HG02884 (cell line): ENCODE data around the gene SBK3.
"Not testable (repeated sequence)": the region's sequence is repeated elsewhere in the genome, so short reads cannot be mapped to it uniquely, and the experiment has no call there.

Experiments
- ATAC-seq: cut with Tn5 transposase; IDR thresholded peaks from one replicate; pipeline ENCODE4 v1.9.1; 2021; ENCODE audit warnings: mild to moderate bottlenecking, moderate library complexity; ENCODE audit not compliant: unreplicated experiment

SBK3 gene, protein sequence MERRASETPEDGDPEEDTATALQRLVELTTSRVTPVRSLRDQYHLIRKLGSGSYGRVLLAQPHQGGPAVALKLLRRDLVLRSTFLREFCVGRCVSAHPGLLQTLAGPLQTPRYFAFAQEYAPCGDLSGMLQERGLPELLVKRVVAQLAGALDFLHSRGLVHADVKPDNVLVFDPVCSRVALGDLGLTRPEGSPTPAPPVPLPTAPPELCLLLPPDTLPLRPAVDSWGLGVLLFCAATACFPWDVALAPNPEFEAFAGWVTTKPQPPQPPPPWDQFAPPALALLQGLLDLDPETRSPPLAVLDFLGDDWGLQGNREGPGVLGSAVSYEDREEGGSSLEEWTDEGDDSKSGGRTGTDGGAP

GRCh38 chr19:55545443-55545842, at the start of gene SBK3:
Gene SBK3, minus strand, starts transcription at chr19:55545543. Its CDS starts 0 bp downstream, at chr19:55545543.
- no peak for ATAC-seq

DNA sequence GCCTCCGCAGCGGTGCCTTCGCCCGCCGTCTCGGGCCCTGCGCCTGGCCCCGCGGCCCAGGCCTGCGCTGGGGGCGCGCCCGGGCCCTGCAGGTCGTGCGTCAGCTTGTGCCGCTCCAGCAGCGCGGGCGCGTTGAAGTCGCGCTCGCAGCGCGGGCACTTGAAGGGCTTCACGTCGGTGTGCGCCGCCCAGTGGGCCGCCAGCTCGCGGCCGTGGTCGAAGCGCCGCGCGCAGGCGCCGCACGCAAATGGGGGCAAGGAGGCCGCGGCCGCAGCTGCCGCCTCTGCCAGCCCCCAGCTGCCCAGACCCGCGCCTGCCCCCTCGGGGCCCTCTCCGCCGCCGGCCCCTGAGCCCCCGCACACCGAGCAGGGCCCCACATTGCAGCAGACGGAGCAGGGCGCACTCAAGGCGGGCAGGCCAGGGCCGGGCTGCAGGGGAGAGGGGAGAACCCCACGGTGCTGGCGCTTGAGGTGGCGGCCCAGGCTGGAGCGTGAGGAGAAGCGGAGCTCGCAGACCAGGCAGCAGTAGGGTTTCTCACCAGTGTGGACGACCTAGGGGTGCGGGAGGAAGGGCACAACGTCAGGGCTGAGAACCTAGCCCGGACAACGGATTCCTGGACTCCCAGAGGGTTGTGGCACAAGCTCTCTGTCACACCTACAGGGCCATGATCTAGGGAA, 47.9 kb upstream of the SBK3 start:
- no peak for ATAC-seq

DNA sequence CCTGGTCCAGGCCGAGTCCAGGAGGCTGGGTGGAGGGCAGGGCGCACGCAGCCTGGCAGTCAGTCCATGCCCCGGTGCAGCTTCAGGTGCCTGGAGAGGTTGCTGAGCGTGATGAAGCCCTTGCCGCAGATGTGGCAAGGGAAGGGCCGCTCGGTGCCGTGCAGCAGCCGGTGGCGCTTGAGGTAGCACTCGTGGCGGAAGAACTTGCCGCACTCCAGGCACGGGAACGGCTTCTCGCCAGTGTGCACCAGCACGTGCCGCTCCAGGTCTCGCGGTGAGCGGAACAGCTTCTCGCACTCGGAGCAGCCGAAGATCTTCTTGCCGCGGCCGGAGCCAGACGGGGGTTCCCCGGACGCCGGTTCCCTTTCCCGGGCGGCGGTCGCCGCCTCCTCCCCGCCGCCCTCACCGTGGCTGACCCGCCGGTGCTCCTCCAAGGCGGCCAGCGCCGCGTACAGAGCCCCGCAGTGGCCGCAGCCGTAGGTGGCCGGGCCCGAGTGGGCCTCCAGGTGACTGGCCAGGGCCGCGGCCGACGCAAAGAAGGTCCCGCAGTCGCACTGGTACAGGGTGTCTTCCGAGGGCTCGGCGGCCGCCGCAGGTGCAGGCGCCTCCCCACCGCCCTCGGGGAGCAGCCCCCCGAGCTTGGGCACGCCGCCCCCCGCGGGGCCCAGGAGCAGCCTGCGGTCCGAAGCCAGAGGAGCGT, 47.2 kb upstream of the SBK3 start:
- ATAC-seq, result no peak

DNA sequence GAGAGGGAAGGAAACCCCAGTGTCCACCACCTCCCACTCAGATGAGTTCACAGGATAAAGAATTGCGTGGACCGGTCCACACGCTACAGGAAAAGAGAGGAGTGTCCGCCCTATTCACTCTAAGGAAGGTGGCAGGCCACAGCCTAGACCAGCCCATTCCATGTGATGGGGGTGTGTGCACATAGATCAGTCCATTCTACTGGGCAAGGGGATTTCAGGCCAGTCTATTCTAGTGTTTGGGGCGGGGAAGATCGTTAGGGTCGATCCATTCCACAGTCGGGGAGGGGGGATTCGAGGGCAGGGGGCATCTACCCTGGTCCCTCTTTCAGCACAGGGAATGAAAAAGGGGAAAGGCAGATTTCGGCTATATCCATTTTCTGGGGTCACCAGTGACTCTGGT, 46.2 kb upstream of the SBK3 start:
- no peak for ATAC-seq

DNA sequence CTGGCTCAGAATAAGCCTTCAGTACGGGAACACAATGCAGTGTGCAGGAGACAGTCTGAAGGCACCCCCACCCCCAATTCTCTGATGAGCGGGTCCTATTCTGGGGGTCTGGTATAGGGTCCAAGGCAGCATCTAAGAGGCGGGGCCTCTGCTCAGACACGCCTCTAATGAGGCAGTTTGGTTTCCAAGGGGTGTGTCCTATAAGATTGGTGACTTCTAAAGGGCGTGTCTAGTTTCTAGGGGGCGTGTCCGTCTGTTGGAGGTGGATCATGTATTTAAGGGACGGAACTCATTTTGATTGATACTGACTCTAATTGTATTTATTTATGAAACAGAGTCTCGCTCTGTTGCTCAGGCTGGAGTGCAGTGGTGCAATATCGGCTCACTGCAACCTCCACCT, 45.3 kb upstream of the SBK3 start:
- ATAC-seq, result no peak

DNA sequence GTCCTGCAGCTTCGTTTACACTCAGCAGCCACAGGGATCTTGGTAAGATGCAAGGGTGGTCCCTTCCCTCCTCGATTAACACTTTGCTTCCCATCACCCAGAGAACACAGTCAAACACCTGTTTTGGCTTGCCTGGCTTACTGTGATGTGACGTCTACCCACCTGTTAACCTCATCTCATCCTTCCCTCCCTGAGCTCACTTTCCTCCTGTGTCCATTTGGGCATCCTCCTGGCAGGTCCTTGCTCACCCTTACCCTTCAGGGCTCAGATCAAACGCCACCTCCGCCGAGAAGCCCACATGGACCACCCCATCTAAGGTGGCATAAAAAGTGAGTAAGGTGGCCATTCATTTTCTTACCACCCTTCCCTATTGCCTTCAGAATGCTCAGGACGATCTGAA, 44.8 kb upstream of the SBK3 start:
- ATAC-seq, result no peak

DNA sequence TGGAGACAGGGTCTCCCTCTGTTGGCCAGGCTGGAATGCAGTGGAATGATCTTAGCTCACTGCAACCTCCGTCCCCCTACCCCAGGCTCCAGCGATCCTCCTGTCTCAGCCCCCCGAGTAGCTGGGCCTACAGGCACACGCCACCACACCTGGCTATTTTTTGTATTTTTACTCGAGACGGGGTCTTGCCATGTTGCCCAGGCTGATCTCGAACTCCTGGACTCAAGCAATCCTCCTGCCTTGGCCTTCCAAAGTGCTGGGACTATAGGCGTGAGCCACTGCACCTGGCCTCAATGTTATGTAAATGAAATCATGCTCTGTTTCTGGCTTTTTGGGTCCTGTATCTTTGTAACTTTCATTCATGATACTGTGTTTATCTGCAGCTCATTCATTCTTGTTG, 43.4 kb upstream of the SBK3 start:
- no peak for ATAC-seq

GRCh38 chr19:55586976-55587668, 41.8 kb upstream of the SBK3 start:
- ATAC-seq, result peak; percentile 72

DNA sequence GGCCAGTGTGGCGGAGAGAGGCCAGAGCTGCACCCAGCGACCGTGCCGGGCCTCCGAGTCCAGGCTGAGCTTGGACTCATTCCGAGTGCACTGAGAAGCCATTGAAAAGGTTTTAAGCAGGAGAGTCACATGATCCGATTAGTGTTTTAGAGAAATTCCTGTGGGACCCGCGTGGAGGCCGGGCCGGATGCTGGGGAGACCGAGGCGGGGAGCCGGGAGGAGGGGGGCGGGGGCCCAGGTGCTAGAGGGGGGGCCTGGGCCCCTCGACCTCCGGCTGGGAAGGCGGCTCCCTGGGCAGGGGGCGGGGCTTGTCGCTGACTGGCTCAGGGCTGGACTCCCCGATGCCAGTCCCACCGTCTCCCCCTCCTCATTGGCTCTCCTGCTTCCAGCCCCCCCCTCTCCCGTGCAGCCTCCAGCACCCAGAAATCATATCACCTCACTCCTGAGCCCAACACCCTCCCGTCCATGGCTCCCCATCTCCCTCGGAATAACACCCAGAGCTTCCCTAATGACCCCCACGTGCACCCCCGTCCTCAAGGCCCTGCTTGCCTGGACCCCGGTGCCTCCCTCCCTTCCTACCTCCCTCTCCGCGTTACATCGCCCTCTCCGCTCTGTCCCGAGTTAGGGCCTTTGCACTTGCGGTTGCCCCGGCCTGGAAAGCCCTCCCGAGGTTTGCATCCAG, 40.5 kb upstream of the SBK3 start:
- no peak for ATAC-seq

- ATAC-seq, result no peak
Observed at GRCh38 chr19:55584871-55585270, 39.5 kb upstream of the SBK3 start.

GRCh38 chr19:55583897-55584296, 38.6 kb upstream of the SBK3 start:
- ATAC-seq, result not testable (repeated sequence)

DNA sequence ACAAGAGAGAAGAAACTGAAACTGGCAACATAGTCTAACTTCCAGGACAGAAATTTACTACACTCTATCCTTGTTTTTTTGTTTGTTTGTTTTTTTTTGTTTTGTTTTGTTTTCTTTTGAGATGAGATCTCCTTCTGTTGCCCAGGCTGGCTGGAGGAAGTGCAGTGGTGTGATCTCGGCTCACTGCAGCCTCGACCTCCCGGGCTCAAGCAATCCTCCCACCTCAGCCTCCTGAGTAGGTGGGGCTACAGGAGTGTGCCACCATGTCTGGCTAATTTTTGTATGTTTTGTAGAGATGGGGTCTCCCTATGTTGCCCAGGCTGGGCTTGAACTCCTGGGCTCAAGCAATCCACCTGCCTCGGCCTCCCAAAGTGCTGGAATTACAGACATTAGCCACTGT, 36.9 kb upstream of the SBK3 start:
- ATAC-seq, result not testable (repeated sequence)

DNA sequence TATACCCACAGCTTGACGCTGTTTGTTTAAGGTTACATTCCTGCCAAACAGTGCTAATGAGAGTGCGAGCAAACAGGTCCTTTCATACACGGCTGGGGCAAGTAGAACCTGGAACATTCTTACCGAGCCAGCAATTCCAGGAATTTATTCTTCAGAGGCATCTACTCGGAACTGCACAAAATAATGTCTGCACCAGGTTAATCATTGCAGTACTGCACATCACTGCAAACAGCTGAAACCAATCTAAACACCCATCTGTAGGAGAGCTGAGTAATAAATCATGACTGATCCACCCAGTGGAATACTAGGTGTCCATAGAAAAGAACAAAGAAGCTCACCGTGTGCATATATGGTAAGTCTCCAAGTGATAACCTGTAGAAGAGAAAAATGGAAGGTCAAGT, 36.5 kb upstream of the SBK3 start:
- no peak for ATAC-seq

DNA sequence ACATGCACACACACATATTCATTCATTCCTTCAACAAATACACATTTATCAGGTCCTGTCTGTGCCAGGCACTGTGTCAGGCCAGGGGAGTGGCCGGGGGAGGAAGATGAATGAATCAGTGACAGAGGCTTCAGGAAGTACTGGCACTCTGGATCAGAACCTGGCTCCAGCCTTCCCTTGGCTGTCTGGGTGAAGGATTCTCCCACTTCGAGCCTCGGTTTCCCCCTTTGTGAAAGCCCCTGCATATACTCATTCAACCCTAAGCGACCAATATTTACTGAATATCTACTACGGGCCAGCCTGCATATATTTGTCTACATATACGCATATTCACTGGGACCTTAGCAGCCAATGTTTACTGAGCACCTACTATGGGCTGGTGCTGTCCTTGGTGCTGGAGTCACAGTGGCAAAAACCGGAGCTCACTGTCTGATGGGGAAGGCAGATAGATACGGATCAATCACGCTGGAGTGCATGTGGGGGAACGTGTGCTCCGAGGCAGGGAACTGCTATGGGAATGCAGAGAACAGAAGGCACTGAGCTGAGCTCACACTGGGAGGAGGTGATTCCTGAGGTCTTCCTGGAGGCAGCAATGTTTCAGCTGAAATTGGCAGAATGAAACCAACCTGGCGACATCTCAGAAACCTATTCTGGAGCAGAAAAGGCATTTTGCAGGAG, 35.9 kb upstream of the SBK3 start:
- no peak for ATAC-seq

DNA sequence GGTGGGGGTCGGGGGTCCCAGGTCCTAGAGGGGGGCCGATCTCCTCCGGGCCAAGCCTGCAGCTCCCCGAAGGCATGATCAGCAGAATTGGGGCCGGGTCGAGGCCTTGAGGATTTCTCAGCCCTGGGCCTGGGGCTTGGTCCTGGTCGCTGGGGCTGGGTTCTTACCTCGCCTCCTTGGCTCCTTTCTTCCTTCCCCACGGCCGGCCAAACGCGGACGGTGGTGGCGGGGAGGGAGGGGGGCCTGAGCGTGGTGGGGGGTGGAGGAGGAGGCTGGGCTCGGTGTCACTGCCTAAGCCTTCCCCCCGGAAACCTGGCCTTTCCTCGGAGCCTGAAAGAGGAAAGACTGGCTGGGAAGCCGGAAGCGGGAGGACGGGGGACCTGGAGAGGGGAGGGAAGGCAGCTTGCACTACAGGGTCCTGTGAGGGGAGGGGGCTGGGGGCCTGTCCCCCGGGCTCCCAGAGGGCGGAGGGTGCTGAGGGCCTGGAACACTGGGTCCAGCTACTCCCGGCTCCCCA, 35.3 kb upstream of the SBK3 start, which contains the start of gene ZNF579:
ZNF579 (minus strand) TSS at position 221 of the 517 bp plus-strand sequence. CDS start 1,209 bp downstream, outside the sequence.
- ATAC-seq, result no peak

DNA sequence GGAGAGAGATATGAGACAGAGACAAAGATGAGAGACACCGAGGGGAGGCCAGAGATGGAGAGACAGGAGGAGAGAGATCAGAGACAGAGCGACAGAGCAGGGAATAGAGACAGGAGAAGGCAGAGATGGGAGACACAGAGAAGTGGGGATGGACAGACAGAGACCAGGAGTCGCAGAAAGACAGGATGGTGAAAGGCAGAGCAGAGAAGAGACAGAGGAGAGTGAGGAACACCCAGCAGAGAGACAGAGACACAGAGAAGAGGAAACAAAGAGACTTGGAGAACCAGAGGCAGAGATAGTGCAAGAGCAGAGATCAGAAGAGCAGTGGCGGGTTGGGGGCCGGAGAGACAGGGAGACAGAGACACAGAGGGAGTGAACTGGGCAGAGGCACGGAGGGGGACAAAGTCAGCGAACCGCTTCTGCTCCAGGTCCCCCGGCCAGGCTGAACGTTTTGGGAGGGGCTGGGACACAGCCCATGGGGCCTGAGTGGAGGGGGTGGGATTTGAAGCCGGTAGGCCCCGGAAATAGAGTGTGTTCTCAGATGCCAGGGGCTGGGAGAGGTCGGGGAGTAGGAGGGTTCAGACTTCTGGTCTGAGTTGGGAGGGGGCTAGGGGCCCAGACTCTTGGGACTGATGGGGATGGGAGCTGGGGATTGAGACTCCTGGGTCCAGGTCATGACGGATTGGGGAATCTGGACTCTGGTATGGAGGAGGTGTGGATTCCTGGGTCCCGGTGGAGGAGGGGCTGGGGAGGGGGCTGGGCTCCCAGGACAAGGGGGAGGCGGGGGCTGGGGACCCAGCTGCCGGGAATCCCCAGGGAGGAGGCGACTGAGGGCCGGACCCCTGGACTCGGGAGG, 34.7 kb upstream of the SBK3 start:
- no peak for ATAC-seq

DNA sequence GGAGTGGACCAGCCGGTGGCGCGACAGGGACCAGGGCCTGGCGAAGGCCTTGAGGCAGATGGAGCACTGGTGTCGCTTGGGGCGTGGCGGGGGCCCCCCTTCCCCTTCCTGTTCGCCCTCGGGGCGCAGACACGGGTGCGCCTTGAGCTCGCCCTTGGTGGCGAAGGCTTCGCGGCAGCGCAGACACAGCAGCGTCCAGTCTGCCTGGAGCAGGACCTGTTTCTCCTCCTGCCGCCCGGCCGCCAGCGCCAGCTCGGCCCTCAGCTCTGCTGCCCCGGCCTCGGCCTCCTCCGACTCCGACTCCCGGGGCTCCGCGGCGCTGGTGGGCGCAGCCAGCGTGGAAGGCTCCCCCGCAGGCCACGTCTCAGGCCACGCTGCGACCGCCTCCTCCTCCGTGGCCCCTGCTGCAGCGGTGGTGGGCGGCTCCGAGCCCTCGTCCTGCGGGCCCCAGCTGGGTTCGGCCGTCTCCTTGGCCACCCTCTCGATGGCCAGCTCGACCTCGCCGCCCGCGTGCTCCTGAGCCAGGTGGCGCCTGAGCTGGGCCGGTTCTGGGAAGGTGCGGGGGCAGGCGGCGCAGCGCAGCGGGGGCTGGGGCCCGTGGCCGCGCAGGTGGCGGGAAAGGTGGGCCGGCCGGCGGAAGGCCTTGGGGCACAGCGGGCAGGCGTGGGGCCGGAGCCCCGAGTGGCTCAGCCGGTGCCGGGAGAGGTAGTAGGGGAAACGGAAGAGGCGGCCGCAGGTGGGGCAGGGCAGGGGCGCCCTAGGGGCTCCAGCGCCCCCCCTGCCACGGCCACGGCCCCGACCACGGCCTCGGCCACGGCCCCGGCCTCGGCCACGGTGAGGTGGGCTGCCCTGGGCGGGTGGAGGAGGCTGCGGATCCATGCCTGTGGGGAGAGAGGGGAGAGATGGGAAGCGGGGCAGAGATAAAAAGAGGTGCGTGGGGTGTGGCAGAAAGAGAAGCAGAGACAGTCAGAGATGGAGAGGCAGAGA, 33.7 kb upstream of the SBK3 start:
- no peak for ATAC-seq
